SW 1271 (cell line): ENCODE data around the gene ZNF479.
"Not testable (repeated sequence)": the region's sequence is repeated elsewhere in the genome, so short reads cannot be mapped to it uniquely, and the experiment has no call there.

ENCODE experiments used
- DNase-seq, 2 experiments: peaks; one replicate each; lab custom pipeline; 2025; lab: John Stamatoyannopoulos, UW

The ZNF479 gene

DNA sequence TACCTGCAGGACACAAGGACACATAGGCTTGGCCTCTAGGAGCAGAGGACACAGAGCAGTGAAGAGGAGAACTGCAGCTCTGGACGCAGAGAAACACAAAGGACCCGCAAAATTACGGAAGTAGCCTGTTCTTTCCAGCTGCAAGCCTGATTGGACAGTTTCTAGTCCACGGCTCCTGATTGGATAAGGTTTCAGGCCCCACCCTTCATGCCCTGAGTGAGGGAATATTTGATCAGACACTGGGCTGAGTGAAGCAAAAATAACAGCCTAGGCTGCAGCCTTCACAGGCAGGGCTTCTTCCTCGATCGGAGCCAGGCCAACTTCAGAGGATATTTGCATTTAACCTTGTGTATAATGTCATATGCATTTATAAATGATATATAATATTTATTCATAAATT lies at the start of gene ZNF479:
Gene ZNF479, minus strand, starts transcription at position 101 of the 400 bp plus-strand sequence. CDS start 112 bp downstream, outside the sequence.
- not testable (repeated sequence) for DNase-seq

DNA sequence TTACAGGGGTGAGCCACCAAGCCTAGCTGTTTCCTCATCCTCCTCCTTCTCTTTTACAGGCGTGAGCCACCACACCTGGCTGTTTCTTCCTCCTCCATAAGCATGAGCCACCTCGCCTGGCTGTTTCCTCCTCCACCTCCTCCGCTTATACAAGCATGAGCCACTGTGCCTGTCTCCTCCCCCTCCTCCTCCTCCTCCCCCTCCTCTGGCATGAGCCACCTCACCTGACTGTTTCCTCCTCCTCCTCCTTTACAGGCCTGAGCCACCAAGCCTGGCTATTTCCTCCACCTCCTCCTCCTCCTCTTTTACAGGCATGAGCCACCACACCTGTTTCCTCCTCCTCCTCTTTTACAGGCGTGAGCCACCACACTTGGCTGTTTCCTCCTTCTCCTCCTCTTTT lies 49.8 kb upstream of the ZNF479 start:
- DNase-seq, result no peak

- DNase-seq, result no peak
Measured at GRCh38 chr7:57181281-57181680, 49.0 kb upstream of the ZNF479 start.

- no peak for DNase-seq
Measured at GRCh38 chr7:57179776-57180415, 47.7 kb upstream of the ZNF479 start.

- DNase-seq, result no peak
Measured at GRCh38 chr7:57178768-57179139, 46.5 kb upstream of the ZNF479 start.

DNA sequence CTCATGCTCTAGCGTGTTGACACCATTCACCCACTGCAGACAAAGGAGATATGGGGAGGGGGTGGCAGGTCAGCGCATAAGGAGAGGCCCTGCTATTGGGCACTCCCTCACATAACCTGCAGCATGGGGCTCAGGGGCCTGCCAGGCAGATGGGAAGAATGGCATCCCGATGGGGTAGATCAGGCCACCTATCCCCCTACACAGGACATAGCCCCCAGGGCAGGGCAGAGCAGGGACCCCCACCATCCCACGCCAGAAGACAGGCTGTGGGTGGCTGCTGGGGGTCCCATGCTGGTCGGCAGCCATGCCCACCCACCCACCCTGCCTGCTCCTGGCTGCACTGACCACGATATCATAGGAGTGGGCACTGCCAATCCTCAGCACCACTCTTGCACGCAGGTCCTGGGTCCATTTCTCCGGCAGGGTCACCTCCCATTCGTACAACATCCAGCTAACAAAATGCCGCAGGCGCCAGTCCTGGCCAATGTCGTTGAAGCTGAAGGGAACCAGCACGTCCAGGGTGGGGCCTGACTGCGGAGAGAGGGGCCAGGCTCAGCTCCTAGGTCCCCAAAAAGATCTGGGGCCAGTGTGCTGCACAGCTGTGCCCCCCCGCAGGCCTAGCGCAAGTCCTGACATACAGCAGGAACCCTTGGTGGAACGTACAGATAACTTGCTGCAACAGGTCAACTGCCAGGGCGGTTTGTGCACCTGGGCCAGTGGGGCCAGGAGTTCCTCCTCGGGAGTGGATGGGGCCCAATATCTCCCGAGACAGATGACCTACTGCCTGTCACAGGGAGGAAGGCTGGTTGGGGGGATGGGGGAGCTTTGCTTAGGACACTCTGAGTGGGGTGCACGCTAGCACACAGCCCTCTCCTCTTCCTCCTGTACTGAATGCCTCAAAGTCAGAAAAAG lies 45.9 kb upstream of the ZNF479 start:
- no peak for DNase-seq

- no peak for DNase-seq
Measured at GRCh38 chr7:57176928-57177635, 44.8 kb upstream of the ZNF479 start.

DNA sequence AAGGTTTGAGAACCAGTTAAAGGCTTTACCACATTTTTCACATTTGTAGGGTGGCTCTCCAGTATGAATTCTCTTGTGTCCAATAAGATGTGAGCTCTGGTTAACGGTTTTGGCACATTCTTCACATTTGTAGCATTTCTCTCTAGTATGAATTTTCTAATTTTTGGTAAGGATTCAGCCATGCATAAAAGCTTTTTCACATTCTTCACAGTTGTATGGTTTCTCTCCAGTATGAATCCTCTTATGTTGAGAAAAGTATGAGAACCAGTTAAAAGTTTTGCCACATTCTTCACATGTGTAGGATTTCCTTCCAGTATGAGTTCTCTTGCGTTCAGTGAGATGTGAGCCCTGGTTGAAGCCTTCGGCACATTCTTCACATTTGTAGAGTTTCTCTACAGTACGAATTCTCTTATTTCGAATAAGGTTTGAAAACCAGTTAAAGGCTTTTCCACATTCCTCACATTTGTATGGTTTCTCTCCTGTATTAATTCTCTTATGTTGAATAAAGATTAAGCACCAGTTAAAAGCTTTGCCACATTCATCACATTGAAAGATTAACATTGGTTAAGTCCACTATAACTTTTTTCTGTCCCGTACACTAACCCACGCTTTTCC lies 33.2 kb upstream of the ZNF479 start:
- DNase-seq, result no peak

GRCh38 chr7:57120123-57120784 lies 12.0 kb downstream of the ZNF479 start:
- DNase-seq, result not testable (repeated sequence)
